Activated CD8-positive, alpha-beta memory T cell treated with anti-CD3 and anti-CD28 coated beads for 48 hours (primary cell): Measurements from ENCODE around the gene ARHGEF6.
"Not testable (repeated sequence)": the region's sequence is repeated elsewhere in the genome, so short reads cannot be mapped to it uniquely, and the experiment has no call there.

ENCODE experiments used
- DNase-seq, 3 experiments: peaks; one replicate each; pipeline ENCODE4 v3.0.0-alpha.2; 2020; ENCODE audit warnings: low read depth in 2 of 3, low spot score in 2 of 3

The ARHGEF6 gene

DNA sequence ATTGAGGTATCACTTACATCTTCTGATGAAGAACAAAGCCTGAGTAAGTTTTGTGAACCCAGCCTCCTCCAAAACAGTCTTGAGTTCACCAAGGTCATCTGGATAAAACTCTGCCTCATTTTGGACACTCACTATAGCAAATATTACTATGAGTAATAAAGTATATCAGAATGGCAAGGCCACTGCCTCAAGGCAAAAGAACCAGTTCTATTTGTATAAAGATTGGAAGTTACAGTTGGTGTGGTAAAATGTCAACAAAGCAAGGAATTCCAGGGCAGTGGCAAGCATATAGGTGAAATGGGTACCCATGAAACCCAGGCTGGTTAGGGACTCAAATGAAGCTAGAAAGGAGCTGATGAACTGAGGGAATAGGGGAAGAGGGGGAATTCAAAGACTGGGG, 2.4 kb upstream of the ARHGEF6 start:
- no peak for DNase-seq

- no peak for DNase-seq
These were observed 557 bp upstream of the ARHGEF6 start for GRCh38 chrX:136781180-136781797.

GRCh38 chrX:136780241-136780640, 491 bp downstream of the ARHGEF6 start:
- DNase-seq: no peak

- DNase-seq: no peak
These were observed 1.4 kb downstream of the ARHGEF6 start for GRCh38 chrX:136779346-136779781.

- no peak for DNase-seq
These were observed 1.8 kb downstream of the ARHGEF6 start for GRCh38 chrX:136778916-136779315.

DNA sequence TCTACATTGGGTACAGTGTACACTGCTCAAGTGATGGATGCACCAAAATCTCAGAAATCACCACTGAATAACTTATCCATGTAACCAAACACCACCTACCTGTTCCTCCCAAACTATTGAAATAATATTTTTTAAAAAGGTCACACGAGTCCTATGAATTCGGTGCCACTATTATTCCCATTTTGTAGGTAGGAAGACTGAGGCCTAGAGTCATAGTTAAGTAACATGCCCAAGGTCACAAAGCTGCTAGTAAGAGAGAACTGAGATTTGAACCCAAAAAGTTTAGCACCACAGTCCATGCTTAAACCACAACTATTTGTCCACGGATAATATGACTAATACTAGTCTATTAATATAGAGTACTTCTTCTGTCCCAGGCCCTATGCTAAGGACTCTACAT, 2.7 kb downstream of the ARHGEF6 start:
- DNase-seq: no peak

- DNase-seq: no peak
These were observed 7.1 kb downstream of the ARHGEF6 start for GRCh38 chrX:136773648-136774047.

DNA sequence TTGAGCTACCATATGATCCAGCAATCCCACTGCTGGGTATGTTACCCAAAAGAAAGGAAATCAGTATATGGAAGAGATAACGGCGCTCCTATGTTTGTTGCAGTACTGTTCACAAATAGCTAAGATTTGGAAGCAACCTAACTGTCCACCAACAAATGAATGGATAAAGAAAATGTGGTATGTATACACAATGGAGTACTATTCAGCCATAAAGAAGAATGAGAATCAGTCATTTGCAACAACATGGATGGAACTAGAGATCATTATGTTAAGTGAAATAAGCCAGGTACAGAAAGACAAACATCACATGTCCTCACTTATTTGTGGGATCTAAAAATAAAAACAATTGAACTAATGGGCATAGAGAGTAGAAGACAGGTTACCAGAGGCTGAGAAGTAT, 8.9 kb downstream of the ARHGEF6 start:
- not testable (repeated sequence) for DNase-seq

- no peak for DNase-seq
These were observed 12.2 kb downstream of the ARHGEF6 start for GRCh38 chrX:136768469-136769084.

GRCh38 chrX:136767104-136767941, 13.4 kb downstream of the ARHGEF6 start:
- no peak for DNase-seq

DNA sequence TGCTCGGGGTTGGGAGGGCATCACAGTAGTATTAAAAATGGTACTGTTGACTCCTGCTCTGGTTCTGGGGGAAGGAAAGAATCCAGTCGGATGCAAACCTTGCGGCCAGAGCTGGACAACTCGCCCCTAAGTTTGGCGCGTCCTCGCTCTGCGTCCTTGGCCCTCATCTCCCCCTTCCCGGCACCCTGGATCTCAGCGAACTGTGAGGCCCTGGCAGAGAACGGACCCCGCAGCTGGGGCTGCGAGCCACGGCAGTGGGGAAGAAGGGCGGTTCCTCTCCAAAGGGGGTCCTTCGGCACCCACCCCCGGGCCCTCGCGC, 14.0 kb downstream of the ARHGEF6 start:
- DNase-seq: no peak

DNA sequence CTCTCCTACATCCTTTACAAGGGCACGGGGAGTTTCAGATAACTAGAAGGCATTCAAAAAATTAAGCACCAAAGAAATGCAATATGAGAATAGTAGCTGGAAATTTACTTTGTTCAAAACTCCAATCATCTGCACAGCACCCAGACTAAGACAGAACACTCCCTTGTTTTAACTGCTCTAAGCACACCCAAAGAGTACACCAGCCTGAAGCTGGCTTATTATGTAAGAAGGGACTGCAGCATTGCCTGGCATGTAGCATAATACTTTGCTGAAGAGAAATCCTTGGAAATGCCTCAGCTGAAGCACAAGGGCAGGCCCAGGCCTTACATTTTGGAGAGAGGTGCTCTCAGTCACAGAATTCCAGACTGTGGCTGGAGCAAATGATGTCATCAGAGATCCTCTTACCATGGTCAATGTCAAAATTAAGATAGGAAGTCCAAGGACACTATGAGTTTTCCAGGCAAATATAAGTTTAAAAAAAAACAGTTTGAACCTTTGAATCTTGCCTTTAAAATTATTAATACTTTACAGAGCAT, 14.8 kb downstream of the ARHGEF6 start:
- no peak for DNase-seq

GRCh38 chrX:136764206-136764605, 16.5 kb downstream of the ARHGEF6 start:
- DNase-seq: no peak

GRCh38 chrX:136762820-136763452, 17.8 kb downstream of the ARHGEF6 start:
- no peak for DNase-seq

DNA sequence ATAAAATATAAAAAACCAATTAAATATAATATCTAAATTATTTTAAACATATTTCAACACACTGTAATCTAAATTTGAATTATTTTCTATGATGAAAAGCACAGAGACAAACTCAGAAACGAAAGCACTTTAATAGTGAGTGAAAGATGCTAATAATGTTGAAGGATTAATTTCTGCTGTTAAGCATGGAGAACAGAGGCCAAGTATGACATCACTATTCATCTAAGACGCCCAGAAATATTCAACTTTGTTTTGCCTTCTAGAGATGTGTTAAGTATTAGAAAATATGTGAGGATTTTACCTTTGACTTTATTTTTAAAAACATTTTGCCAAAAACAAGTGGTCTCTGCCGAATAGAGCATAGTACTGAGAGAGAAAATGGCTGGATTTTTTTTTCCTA, 19.3 kb downstream of the ARHGEF6 start:
- no peak for DNase-seq

GRCh38 chrX:136759968-136760367, 20.8 kb downstream of the ARHGEF6 start:
- DNase-seq: no peak

DNA sequence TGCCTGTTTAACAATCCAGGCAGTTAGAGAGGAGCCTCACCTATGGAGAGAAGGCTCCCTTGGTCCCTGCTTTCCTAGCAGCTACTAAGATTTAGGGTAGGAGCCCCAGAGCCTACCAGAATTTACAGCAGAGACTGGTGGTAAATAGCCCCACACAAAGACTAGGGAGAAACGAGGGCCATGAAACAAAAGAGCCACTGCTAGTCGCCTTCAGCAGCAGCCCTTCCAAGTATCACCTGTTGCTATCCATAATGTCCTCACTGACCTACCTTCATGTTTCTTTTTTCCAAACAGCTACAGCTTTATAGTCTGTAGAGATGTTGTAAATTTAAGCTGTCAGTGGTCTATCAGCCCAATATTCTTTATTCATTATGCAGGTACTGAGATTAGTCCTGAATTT, 25.3 kb downstream of the ARHGEF6 start:
- DNase-seq: no peak

- no peak for DNase-seq
These were observed 26.1 kb downstream of the ARHGEF6 start for GRCh38 chrX:136754651-136755050.

DNA sequence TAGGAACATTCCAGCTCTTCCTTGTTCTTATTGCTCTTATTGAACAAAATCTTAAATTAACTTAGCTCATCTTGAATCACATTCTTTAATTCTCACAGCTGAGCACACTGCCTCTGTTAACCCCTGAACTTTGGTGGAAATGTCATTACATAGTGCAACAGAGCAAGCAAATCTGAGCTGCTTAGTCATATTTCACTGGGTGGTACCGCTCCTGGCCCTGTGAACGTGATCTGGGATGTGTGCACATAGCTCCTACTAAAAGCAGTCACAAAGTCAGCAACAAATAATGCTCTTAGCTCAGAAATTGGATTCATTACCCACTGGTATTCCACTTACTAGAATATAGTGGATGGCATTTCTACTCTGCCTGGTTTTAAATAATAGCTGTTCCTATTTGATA, 27.9 kb downstream of the ARHGEF6 start:
- no peak for DNase-seq

DNA sequence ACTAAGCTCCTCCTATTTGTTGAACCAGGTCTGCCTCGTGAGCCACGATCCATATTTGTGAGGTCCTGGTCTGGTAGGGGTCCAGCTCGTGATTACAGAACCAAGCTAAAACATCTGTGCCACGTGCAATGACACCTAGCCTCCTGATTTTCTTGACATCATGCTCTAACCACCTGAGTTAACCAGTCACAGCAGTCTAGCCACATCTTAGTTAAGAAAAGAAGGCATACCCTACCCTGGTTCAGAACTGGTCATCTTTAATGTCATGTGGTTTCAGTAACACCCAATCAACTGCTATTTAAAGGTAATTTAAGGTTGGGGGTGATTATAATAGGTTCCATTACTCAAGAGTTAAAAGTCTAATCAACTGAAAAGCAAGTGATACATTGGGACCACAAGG, 28.4 kb downstream of the ARHGEF6 start:
- DNase-seq: no peak

DNA sequence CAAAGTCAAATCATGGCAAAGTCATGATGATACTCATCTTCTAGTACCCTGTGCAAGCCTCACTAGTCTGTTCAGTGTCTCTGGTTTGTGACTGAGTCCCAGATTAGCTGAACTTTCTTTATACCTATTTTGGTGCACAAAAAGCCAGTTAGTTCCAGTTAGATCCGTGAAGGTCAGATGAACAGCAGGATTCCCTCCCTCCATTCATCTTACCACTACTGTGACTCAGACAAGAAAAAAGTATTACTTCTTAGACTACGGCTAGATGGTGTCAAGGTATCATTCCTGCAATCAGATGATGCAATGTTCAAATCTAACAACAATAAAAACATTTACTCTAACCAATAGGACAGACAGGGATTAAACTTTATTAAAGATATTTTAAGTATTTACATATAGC, 30.4 kb downstream of the ARHGEF6 start:
- no peak for DNase-seq
